ELF-1 (cell line): ENCODE results near the gene ABAT.
"Not testable (repeated sequence)": the region's sequence is repeated elsewhere in the genome, so short reads cannot be mapped to it uniquely, and the experiment has no call there.

Source experiments
- DNase-seq: peaks from one replicate; pipeline ENCODE4 v3.0.0-alpha.2; 2016; ENCODE audit warnings: low read depth, low spot score

ABAT gene

GRCh38 chr16:8785408-8785807, 111.0 kb downstream of the ABAT start:
- no peak for DNase-seq

- not testable (repeated sequence) for DNase-seq
These were observed 111.9 kb downstream of the ABAT start for GRCh38 chr16:8786316-8786715.

GRCh38 chr16:8788578-8789172, 114.3 kb downstream of the ABAT start:
- DNase-seq, result no peak

GRCh38 chr16:8795091-8795490, 120.7 kb downstream of the ABAT start:
- no peak for DNase-seq

- no peak for DNase-seq
These were observed 121.4 kb downstream of the ABAT start for GRCh38 chr16:8795818-8796217.

- no peak for DNase-seq
These were observed 122.3 kb downstream of the ABAT start for GRCh38 chr16:8796469-8797363.

- DNase-seq, result peak; percentile 97
These were observed 123.2 kb downstream of the ABAT start, which contains the start of the genes PMM2 and TMEM186 for GRCh38 chr16:8797364-8798173. Gene PMM2, plus strand, starts transcription at chr16:8797839. Its CDS starts 44 bp downstream, at chr16:8797883. Gene TMEM186, minus strand, starts transcription at chr16:8797639. Its CDS starts 25 bp downstream, at chr16:8797614.

GRCh38 chr16:8798174-8798527, 123.7 kb downstream of the ABAT start:
- DNase-seq, result no peak

GRCh38 chr16:8798535-8799157, 124.2 kb downstream of the ABAT start:
- no peak for DNase-seq

- DNase-seq, result no peak
These were observed 127.3 kb downstream of the ABAT start for GRCh38 chr16:8801701-8802100.

GRCh38 chr16:8803733-8804132, 129.3 kb downstream of the ABAT start:
- DNase-seq, result not testable (repeated sequence)

GRCh38 chr16:8804313-8804712, 129.9 kb downstream of the ABAT start:
- DNase-seq, result no peak

GRCh38 chr16:8806272-8806983, 132.0 kb downstream of the ABAT start:
- DNase-seq, result no peak

GRCh38 chr16:8807189-8807588, 132.8 kb downstream of the ABAT start:
- DNase-seq, result no peak

- no peak for DNase-seq
These were observed 133.6 kb downstream of the ABAT start for GRCh38 chr16:8808009-8808408.

GRCh38 chr16:8808613-8809353, 134.4 kb downstream of the ABAT start:
- no peak for DNase-seq

GRCh38 chr16:8812162-8812843, 137.9 kb downstream of the ABAT start:
- no peak for DNase-seq

GRCh38 chr16:8814095-8814806, 139.8 kb downstream of the ABAT start:
- no peak for DNase-seq
